ENCODE data around the gene GDA.

GRCh38 chr9:72289401-72289800 lies 140.2 kb downstream of the GDA start:
- TF ChIP-seq FOXP2 (optimal IDR thresholded peaks at IDR 0.05; ENCODE audit: borderline replicate concordance, extremely low read depth, extremely low read length, insufficient read depth) (no peak), POLR2AphosphoS5 (IDR thresholded peaks at IDR 0.05; ENCODE audit: low read depth, low read length) (no peak), SIN3A (IDR thresholded peaks at IDR 0.05; ENCODE audit: borderline replicate concordance, insufficient read depth, low read length) (no peak)

Measured in PFSK-1 (cell line).